Measurements from ENCODE around the gene KRT16.

DNA sequence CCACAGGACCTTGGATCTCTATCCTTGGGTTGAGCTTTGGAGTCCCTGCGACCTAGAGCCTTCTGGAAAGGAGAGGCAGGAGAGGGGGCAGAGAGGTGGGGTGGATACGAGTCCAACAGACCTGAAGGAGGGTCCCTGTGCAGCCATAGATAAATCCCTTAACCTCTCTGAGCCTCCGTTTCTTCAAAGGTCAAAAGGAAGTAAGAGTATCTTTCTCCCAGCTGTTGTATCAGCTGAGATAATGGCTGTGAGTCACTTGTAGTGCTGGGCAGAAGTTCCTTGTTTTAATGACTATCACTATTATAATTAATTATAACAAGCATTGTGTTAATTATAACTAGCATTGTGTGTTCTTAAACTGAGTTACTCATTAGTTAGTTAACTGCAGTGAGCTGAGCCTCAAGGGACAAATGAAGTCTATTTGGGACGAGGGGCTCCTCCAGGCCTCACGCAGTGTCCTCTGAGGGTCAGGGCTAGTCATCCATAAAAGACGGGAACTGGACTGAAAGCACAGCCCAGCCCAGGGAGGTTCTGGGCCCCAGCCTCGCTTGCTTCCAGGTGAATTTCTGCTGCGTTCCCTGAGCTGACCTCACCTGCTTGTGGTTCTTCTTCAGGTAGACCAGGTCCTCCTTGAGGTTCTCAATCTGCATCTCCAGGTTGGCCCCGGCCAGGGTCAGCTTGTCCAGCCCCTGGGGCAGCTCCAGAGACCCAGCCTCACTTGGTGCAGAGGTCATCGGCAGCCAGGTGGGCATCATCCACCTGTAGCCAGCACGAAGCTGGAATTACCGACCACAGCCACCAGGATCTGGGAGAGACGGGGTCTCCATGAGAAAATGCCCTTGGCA, 17.5 kb upstream of the KRT16 start:
- TF ChIP-seq, protein P1, sequence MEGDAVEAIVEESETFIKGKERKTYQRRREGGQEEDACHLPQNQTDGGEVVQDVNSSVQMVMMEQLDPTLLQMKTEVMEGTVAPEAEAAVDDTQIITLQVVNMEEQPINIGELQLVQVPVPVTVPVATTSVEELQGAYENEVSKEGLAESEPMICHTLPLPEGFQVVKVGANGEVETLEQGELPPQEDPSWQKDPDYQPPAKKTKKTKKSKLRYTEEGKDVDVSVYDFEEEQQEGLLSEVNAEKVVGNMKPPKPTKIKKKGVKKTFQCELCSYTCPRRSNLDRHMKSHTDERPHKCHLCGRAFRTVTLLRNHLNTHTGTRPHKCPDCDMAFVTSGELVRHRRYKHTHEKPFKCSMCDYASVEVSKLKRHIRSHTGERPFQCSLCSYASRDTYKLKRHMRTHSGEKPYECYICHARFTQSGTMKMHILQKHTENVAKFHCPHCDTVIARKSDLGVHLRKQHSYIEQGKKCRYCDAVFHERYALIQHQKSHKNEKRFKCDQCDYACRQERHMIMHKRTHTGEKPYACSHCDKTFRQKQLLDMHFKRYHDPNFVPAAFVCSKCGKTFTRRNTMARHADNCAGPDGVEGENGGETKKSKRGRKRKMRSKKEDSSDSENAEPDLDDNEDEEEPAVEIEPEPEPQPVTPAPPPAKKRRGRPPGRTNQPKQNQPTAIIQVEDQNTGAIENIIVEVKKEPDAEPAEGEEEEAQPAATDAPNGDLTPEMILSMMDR (IDR thresholded peaks at IDR 0.05) = no peak
- no peak for TF ChIP-seq EP300 (IDR thresholded peaks at IDR 0.05)
- TF ChIP-seq POLR2A (IDR thresholded peaks at IDR 0.05) = no peak
- no peak for TF ChIP-seq POLR2AphosphoS5 (IDR thresholded peaks at IDR 0.05)
